SK-N-SH treated with all-trans-retinoic acid at 6 μM for 48 hours (cell line): Measurements from ENCODE around the gene NSD1.

Experiments
- ARNTL ChIP-seq: fragments of 450-650 bp; formaldehyde crosslinking; IDR thresholded peaks from 2 replicates; pipeline ENCODE4 v1.5.0; 2020; ENCODE audit warnings: low read depth, mild to moderate bottlenecking, moderate library complexity, borderline replicate concordance
- CSRNP3 ChIP-seq: fragments of 250-450 bp; sonication (Bioruptor Pico); IDR thresholded peaks from 2 replicates; pipeline ENCODE4 v1.5.1; 2021; ENCODE audit warnings: mild to moderate bottlenecking, moderate library complexity
- ESRRG ChIP-seq: fragments of 250-450 bp; sonication (Bioruptor Pico); IDR thresholded peaks from 2 replicates; pipeline ENCODE4 v1.6.1; 2021; ENCODE audit warnings: mild to moderate bottlenecking
- GLIS3 ChIP-seq: fragments of 250-450 bp; sonication (Bioruptor Pico); IDR thresholded peaks from 2 replicates; pipeline ENCODE4 v1.5.0; 2020; ENCODE audit warnings: mild to moderate bottlenecking, moderate library complexity
- OSR1 ChIP-seq: fragments of 250-450 bp; sonication (Bioruptor Pico); IDR thresholded peaks from 2 replicates; pipeline ENCODE4 v1.8.0; 2022; ENCODE audit warnings: moderate library complexity, mild to moderate bottlenecking, inconsistent platforms
- PATZ1 ChIP-seq: fragments of 250-450 bp; sonication (Bioruptor Pico); IDR thresholded peaks from 2 replicates; pipeline ENCODE4 v1.8.0; 2020; ENCODE audit warnings: mild to moderate bottlenecking, moderate library complexity, borderline replicate concordance
- PPARA ChIP-seq: fragments of 250-450 bp; sonication (Bioruptor Pico); IDR thresholded peaks from 2 replicates; pipeline ENCODE4 v1.5.0; 2020; ENCODE audit warnings: mild to moderate bottlenecking, borderline replicate concordance
- RARB ChIP-seq: fragments of 250-450 bp; sonication (Bioruptor Pico); IDR thresholded peaks from 2 replicates; pipeline ENCODE4 v1.8.0; 2021; ENCODE audit warnings: mild to moderate bottlenecking, moderate library complexity
- SNAI2 ChIP-seq: fragments of 250-450 bp; sonication (Bioruptor Pico); IDR thresholded peaks from 2 replicates; pipeline ENCODE4 v1.5.0; 2020; ENCODE audit warnings: mild to moderate bottlenecking, moderate library complexity
- ZFP3 ChIP-seq: fragments of 250-450 bp; sonication (Bioruptor Pico); IDR thresholded peaks from 2 replicates; pipeline ENCODE4 v1.5.0; 2020; ENCODE audit warnings: mild to moderate bottlenecking, moderate library complexity
- ZFP30 ChIP-seq: fragments of 450-650 bp; formaldehyde crosslinking; IDR thresholded peaks from 2 replicates; pipeline ENCODE4 v1.5.0; 2022; ENCODE audit warnings: mild to moderate bottlenecking, moderate library complexity
- TF ChIP-seq, protein P1 (sequence below): fragments of 250-450 bp; sonication (Bioruptor Pico); IDR thresholded peaks from 2 replicates; pipeline ENCODE4 v1.5.1; 2020; ENCODE audit warnings: low read depth, mild to moderate bottlenecking, moderate library complexity
- TF ChIP-seq, protein P2 (sequence below): fragments of 250-450 bp; sonication (Bioruptor Pico); IDR thresholded peaks from 2 replicates; pipeline ENCODE4 v1.5.0; 2020; ENCODE audit warnings: mild to moderate bottlenecking, moderate library complexity

DNA sequence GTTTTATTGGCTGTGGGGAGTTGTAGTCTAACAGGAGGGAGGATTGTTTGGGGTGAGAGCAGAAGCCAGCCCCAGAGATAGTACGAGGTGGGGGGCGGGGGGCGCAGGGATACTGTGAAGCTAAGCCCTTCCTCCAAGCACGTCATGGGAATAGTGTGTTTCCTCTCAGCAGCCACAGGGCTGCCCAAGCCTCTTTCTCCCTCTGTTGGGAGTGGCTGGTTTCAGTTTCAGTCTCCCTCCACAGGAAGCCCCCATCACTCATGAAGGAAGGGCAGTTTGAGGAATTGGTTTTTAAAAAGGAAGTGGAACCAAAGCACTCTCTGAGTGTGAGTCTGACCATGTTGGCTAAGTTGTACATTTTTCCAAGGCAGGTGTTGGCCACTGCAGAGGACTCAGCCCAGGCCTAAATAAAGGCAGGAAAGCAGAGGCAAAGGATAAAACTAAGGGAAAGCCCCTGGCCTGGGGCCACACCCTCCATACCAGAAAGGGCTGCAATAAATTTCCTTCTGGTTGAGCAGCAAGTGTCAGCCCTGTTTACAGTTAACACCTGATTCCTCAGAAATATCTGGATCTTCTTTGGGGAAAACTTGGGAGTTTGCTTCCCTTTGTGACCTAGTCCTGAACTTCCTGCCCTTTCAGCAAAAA lies 166.8 kb downstream of the NSD1 start:
- no peak for TF ChIP-seq ZFP30 (CRISPR knock-in tag)
- TF ChIP-seq PATZ1 (CRISPR knock-in tag) = peak; percentile 50; the same call in 1 of the 2 replicates
- TF ChIP-seq SNAI2 (CRISPR knock-in tag) = no peak
- no peak for TF ChIP-seq RARB (CRISPR knock-in tag)
- no peak for TF ChIP-seq OSR1 (CRISPR knock-in tag)
- TF ChIP-seq ESRRG (CRISPR knock-in tag) = no peak
- no peak for TF ChIP-seq GLIS3 (CRISPR knock-in tag)
- TF ChIP-seq, protein P1, sequence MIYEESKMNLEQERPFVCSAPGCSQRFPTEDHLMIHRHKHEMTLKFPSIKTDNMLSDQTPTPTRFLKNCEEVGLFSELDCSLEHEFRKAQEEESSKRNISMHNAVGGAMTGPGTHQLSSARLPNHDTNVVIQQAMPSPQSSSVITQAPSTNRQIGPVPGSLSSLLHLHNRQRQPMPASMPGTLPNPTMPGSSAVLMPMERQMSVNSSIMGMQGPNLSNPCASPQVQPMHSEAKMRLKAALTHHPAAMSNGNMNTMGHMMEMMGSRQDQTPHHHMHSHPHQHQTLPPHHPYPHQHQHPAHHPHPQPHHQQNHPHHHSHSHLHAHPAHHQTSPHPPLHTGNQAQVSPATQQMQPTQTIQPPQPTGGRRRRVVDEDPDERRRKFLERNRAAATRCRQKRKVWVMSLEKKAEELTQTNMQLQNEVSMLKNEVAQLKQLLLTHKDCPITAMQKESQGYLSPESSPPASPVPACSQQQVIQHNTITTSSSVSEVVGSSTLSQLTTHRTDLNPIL (CRISPR knock-in tag) = no peak
- TF ChIP-seq ZFP3 = no peak
- TF ChIP-seq, protein P2, sequence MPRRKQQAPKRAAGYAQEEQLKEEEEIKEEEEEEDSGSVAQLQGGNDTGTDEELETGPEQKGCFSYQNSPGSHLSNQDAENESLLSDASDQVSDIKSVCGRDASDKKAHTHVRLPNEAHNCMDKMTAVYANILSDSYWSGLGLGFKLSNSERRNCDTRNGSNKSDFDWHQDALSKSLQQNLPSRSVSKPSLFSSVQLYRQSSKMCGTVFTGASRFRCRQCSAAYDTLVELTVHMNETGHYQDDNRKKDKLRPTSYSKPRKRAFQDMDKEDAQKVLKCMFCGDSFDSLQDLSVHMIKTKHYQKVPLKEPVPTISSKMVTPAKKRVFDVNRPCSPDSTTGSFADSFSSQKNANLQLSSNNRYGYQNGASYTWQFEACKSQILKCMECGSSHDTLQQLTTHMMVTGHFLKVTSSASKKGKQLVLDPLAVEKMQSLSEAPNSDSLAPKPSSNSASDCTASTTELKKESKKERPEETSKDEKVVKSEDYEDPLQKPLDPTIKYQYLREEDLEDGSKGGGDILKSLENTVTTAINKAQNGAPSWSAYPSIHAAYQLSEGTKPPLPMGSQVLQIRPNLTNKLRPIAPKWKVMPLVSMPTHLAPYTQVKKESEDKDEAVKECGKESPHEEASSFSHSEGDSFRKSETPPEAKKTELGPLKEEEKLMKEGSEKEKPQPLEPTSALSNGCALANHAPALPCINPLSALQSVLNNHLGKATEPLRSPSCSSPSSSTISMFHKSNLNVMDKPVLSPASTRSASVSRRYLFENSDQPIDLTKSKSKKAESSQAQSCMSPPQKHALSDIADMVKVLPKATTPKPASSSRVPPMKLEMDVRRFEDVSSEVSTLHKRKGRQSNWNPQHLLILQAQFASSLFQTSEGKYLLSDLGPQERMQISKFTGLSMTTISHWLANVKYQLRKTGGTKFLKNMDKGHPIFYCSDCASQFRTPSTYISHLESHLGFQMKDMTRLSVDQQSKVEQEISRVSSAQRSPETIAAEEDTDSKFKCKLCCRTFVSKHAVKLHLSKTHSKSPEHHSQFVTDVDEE (CRISPR knock-in tag) = no peak
- no peak for TF ChIP-seq ARNTL
- no peak for TF ChIP-seq CSRNP3 (CRISPR knock-in tag)
- TF ChIP-seq PPARA (CRISPR knock-in tag) = no peak
